Measurements from ENCODE around the gene RHOC.

RHOC gene

DNA sequence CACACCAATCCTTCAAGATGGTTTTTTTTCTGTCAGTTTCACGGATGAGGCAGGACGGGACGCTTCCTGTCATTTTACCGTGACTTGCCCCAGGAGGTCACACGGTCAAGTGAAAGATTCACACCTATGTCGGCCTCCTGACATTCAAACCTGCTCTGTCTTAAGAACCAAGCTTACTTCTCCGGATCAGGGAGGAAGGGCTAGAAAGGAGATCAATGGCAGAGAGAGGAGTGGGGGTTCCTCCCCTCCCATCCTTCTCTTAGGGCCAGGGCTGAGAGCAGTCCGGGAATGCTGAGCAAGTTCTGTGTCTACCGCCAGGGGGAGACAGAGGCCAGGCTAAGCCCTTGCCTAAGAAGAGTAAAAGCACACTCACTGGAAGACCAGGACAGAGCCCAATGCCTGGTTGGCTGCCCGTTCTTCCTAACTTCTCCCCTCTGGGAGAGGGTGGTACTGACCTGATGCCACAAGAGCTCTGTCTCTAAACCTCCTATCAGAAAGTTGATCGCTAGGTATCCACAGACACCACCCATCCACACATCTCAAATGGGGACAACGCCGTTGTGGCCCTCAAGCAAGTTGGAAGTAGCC, 9.3 kb upstream of the RHOC start:
- DNase-seq = peak; percentile 75

DNA sequence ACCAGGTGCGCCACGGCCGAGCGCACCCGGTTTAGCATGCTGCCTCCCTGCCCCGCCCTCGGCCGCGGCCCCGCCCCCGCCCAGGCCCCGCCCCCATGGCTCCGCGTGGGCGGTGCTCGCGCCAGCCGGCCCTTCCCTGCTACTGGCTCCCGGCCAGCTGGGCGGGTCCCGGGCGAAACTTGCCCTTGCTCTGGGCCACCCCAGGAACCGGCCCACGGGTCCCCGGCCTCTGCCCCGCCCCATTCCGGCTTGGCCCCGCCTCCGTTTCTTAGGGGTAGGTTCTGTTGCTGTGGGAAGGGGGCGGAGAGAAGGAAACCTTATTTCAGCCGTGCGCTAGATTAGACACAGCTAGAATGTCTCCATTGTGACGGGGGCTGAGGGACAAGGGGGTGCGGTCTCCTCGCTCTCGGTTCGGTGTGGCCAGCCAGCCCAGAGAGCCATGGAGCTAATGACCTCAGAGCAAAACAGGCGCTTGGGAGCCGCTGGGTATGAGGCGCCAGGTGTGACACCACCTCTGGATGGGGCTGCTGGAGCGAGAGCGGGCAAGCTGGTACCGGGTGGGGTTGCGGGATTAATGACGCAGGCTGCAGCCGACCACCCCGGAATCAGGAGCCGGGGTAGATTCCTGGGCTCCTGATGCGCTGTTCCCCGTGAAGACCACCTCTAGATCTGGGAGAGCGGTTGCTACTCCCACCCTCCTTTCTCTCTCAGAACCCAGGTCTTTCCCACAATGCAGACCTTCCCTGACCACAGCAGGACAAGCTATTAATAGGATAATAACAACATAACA, 8.5 kb upstream of the RHOC start, which contains the start of gene PPM1J:
PPM1J (minus strand) TSS at position 69 of the 790 bp plus-strand sequence; CDS start at position 38, 31 bp downstream.
- peak; percentile 98 for DNase-seq

DNA sequence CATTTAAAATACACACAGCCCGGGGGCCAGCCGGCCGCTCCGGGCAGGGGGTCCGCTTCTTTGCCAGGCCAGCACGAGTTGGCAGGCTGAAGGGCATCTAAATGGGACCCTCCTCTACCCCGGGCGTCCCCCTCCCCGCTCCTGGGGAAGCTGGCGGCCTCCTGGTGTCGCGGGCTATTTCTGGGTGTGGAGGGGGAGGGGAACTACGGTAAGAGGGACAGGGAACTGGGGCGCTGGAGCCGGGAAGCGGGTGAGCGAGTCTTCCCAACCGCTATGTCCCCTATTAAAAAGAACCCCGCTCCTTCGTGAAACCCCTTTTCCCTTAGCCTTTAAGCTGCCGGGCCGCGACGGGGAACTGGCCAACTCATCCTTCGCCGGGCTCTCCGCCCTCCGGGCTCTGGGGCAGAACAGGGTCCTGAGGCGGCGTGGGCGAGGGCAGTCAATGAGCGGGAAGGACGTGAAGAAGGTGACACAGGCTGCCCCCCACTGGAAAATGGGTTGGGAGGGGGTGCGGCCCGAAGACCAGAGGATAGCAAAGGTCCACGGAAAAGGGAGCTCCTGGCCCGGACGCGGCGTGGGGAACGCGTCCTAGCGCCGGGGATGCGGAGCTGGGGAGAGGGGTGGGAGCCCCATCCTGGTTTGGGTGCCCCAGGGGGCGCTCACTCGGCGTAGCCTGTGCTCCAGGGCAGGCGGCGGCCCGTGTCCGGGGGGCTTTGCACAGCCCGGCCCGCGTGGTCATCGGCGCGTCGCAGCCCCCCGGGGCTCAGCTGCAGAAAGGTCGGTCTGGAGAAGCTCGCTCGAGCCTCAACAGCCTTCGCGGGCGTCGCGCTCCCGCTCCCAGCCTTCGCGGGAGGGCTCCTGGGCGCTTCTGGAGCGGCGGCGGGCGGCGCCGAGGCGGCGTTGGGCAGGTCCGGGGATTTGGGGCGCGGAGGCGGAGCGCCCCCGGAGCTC, 7.7 kb upstream of the RHOC start:
- DNase-seq = no peak

DNA sequence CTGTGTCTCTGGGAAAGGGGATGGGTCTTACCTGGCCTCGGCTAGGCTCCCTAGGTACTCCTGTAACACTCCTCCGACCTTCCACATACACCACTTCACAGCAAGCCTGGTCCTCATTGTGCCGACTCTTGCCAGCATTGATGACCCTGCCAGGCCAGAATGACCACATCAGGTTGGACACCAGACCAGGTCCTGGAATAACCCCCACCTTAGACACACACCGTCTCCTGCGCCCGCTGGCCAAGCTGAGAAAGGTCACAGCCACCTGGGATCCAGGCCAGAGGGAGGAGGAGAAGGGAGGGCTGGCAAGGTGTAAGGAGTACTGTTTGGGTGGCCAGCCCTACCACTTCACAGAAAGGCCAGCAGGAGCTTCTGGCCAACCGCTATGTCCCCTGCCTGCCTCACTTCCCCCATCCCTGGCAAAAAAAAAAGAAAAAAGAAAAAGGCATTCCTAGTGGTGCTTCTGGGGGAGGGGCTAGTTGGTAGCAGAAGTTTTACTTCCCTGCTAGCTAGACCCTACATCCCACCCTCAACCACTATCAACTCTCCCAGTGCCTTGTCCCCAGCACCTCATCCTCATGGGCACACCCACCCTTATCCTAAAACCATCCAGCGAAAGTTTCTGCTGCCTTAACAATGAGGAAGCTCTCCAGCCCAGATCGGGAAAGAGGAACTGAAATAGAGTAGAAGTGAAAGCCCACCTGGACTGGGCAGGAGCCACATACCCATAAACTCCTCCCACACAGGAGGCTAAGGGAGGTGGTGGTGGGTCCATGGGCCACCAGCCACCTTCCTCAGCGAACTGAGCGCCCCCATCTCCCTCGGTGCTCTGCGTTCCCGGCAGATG, 6.8 kb upstream of the RHOC start:
- no peak for DNase-seq

DNA sequence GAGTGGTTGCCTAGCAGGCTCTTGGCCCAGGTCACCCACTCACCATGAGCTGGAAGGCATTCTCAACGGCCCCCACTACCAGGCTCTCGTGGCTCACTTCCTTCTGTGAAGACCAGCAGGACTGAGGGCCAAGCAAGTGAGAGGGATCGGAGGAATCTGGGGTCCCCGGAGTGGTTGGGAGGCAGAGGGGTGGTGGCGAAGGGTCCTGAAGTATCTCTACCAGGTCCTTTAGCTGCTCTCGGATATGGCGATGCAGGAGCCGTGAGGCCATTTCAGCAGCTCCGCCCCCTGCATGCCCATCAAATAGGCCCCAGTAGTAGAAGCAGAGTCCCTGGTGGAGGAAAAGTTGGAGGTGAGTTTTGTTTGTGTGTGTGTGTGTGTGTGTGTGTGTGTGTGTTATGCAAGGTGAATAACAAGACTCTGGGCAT, 5.8 kb upstream of the RHOC start:
- DNase-seq = no peak

DNA sequence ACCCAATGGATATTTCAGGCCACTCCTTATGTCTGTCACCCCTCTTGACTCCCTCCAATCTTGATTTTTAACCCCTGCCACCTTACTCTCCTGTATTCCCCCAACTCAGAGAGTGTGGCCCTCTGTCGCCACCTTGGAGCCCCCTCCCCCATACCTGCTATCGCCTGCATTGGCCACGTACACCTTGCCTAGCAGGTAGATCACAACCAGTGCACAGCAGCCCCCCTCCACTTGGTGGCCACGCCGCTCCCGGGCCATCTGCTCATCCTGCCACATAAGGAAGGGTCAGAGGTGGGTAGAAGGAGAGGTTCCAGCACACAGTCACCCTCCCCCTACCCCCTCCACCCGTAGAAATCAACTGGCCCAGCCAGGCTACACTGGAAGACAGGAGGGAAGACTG, 5.3 kb upstream of the RHOC start:
- DNase-seq = no peak

DNA sequence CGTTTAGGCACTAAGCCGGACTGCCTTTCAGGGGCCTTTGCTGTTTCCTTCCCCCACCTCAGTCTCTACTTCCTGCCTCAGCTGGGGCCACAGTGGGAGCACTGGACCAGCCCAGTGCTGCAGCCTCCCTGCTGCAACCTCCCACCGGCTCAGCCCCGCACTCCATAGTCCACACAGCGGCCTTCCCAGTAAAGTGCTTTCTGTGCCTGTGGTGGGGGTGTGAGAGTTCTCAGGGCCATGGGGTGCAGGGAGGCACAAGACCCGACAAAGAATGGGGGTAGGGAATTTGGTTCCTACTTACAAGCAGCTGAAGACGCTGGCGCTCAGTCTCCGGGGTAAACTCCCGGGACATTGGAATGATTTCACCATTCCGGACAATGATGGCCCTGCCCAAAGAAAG, 4.7 kb upstream of the RHOC start:
- DNase-seq = no peak

DNA sequence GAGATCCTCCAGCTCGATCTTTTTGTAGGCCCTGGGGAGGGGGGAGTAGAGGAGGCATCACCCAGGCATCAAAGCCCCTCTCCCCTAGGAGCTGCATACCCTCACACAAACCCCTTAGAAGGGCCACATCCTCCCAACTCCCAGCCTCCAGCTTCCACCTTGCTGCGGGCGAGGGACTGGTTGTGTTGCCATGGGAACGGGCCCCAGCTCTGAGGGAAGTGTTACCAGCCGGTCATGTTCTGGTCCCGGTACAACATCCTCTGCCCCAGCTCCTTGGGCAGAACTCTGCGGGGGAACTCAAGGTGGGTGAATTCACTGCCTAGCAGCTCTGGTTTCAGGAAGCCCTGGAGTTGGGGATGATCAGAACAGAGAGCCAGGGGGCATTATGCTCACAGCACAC, 4.1 kb upstream of the RHOC start:
- no peak for DNase-seq

DNA sequence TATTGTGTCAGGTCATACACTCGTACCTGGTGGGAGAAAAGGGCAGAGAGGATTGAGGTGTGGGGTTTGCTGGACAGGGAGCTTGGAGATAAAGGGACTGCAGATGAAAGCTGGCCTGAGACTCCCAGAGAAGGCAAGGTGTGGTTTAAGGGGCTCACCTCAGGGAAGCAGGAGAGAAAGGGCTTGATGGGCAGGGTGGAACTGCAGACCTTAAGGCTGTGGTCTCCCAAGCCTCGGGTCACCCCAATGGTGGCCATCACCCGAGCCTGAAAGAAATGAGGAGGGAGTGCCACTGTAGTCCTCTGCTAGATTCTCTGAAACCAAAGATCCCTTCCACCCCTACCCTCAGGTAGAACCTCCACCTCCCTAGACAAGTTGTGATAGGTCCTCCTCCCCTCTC, 3.7 kb upstream of the RHOC start:
- no peak for DNase-seq

DNA sequence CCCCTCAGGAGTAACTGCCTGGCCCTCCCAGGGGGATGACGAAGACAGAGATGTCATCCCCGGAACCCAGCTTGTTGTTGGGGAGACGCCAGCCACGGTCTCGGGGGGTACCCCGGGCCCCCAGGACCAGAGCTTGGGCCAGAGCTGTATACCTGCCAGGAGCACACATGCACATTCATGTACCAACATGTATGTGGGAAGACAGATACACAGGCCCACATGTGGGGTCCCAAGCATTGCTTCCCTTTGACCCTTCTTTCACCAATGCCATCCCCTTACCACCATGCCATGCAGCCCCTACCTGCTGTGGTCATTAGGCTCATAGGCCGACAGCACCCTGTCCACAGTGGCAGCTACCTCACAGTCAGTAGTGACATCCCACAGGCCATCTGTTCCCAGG, 3.2 kb upstream of the RHOC start:
- no peak for DNase-seq

DNA sequence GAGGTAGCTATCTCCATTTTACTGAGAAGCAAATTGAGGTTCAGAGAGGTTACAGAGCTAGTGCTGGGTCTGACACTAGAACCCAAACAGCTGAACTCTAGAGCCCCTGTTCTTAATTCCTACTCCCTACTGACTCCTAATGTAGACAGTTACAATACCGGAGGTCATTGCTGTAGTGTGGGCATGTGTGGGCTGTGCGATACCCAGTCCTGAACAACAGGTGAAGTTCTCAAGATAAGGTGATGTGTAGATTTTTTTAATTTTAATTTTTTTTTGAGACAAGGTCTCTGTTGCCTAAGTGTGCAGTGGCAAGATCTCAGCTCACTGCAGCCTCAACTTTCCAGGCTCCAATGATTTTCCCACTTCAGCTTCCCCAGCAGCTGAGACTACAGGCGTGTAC, 1.6 kb upstream of the RHOC start:
- DNase-seq = no peak

DNA sequence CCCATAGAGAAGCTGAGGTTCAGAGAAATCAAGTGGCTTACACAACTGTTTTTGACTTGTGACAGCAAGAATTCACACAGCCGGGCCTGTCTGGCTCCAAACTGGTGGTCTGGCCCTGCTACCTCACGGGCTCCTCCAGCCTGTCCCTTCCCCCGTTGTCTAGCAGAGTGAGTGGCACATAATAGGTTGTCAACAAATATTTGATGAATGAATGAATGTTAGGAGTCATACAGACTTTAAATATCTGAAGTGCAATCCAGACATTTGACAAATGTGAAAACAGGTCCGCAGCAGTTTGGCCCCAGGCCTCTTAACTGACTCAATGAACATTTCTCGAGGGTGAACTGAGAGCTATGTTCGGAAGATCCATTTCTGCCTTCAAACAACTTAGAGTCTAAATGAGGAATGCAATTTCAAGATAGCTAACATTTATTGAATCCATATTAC, 1.1 kb upstream of the RHOC start:
- no peak for DNase-seq

DNA sequence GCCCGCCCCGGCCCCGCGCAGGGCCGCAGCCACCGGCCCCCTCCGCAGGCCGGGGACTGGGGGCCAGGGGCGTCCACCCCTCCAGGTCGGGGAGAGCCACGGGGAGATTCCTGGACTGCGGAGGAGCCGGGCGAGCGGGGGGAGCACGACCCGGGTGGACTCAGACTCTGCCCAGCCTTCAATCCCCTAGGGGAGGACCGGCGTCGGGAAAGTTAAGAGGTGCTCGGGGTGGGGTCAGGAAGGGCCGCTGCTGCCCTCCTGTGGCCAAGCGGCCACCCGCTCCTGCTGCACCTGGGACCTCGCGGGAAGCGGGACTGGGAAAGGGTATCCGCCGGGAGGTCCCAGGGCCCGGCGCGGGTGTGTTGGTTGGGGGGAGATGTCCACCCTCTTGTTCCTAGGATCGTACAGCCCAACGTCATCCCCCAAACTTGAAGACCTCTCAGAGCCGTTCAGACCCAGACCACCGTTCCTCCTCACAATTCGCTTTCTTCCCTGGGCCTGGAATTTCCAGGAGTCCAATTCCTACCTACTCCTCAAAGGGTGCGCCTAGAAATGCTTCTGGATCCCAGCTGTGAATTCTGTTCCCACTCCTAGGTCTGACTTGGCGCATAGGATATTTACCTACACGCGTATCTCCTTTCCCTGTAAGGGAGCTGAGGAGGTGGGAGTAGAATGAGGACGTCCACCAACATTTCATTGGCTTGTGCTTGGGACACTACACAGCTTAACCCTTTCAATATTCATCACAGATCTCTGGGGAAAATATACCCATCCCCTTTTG, 484 bp upstream of the RHOC start:
- DNase-seq = peak; percentile 57

DNA sequence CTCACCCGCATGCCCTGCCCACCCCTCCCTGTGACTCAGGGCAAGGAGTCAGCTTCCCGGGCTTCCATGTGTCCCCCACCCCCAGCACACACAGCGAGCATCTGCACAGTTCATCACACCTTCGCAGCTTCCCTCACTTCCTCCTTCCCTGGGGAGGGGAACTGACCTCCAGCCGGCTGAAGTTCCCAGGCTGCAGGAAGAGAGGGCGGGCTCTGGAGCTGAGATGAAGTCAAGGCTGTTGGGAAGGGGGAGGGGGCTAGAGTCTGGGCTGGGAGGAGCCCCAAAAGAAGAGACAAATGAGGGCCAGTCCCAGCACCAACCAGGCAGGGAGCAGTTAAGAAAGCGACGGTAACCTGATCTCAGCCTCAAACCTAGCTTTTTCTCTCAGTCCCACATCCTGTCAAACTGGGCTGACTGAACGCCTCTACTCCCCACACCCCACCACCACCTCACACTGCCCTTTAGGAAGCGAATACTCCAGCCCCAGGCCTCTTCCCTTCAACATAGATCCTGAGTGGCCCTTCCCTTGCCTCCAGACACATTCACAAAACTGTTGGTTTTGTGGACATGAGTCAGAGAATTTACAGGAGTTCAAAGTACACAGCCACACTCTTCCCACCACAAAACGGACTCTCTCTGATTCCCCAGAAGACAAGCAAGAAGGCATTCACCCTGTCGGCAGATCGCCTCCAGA, 1.8 kb downstream of the RHOC start:
- DNase-seq = peak; percentile 39

DNA sequence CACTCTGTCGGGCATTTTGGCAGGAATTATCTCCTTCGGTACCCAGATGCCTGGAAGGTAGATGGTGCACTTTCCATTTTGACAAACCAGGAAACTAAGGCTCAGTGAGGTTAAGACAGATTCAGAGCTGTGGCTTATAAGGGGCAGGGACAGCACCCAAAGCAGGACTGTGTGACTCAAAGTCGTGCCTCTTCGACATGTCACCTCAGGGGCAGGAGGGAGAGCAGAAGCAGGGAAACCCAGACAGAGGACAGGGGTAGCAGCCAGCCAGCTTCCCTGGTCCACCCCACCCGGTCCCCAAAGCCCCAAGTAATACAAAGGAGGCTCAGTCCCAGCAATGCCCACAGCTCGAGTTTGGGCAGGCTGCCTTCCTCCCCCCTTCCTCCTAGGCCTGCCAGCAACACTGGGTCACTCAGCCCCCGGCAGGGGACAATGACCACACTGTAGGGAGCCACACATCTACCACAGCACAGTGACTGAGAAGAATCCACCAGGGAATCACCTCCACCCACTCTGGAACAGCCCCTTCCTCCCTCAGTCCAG, 2.5 kb downstream of the RHOC start:
- DNase-seq = no peak

DNA sequence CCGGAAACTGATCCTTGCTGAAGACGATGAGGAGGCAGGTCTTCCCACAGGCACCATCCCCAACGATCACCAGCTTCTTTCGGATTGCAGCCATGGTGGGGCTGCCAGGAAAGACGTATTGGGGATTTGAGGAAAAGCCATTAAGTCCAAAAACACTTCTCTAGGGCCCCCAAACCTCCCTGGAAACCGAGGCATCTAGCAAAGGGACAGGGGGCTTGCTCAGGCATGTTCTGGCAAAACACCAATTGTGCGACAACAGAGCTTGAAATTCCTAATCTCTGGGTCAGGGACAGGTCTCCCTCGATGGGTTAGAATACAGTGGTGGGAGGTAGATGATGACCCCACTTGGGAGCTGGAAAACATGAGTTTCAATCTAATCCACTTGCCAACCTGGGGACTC, 3.2 kb downstream of the RHOC start:
- no peak for DNase-seq

DNA sequence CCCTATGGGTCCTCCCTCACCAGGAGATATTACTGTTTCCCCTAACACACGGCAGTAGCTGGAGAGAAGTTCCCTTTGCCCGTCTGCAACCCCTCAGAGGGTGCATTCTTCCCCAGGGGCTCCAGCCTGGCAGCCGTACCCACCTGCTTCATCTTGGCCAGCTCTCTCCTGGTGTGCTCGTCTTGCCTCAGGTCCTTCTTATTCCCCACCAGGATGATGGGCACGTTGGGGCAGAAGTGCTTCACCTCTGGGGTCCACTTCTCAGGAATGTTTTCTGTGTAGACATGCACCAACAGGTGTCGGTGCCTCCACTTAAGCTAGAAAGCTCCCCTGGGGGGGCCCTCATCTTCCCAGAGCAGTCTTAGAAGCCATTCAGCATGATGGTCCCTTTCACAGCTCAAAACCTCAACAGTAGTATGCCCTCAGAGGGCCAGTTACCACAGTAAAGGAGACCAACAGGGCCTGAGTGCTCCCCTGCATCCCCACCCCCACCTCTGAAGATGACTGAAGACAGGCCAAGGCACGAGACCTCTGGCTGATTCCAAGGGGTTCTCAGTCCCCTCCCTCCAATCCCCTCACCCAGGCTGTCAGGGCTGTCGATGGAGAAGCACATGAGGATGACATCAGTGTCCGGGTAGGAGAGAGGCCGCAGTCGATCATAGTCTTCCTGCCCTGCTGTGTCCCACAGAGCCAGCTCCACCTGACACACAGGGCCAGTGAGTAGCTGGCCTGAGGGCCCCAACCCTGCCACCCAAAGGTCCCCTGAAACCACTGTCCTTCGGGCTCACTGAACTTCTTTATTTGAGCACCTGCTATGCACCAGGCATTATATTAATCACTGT, 4.3 kb downstream of the RHOC start:
- DNase-seq = no peak

DNA sequence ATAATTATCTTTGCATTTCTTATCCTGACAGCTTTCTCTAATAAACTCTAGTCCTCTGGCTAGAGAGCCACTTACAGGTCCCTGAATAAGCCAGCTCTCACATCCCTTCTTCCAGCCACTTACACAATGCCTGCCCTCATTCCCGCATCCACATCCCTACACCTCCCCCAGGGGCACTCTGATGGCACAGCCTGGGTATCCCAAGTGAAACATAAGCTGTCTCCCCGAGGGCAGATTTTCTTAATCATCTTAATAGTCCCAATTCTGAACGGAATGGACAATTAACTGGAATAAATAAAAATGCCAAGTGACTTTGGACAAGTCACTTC, 4.9 kb downstream of the RHOC start:
- DNase-seq = no peak

DNA sequence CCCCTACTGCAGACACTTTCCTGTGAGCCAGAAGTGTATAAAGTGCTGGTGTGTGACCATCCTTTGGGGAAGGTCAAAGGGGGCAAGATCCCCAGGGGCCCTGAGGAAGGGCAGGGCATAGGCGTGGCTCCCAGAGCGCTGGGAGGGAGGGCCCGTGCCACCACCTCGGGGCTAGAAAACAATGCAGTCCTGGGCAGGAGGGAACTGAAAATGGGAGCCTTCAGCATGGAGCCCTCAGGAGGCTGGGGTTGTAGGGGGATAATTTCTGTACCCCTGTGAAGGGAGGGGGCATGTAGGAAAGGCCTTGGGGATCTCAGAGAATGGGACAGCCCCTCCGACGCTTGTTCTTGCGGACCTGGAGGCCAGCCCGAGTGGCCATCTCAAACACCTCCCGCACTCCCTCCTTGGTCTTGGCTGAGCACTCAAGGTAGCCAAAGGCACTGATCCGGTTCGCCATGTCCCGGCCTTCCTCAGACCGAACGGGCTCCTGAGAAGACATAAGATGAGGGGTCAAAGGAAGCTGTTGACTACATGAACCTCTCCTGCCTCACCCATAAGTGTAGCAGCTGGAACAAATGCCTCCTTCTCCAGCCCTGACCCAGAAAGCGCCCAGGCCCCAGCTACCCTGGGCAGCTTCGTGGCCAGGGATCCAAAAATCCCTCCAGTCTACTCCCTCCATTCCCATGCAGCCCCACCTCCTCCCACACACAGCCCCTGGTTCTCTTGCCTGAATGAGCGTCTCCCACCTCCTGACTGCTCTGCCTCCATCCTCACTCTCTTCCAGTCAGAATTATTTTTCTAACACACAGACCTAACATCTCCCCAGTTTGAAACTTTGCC, 5.5 kb downstream of the RHOC start:
- no peak for DNase-seq
